ENCODE results near the gene SURF4. TPM values are rescaled to one million over a fixed set of nuclear protein-coding genes. Genes with fewer than 3 reads are reported as not detected.

SURF4 gene
- total RNA-seq = 188 and 198 TPM in 2 replicates

DNA sequence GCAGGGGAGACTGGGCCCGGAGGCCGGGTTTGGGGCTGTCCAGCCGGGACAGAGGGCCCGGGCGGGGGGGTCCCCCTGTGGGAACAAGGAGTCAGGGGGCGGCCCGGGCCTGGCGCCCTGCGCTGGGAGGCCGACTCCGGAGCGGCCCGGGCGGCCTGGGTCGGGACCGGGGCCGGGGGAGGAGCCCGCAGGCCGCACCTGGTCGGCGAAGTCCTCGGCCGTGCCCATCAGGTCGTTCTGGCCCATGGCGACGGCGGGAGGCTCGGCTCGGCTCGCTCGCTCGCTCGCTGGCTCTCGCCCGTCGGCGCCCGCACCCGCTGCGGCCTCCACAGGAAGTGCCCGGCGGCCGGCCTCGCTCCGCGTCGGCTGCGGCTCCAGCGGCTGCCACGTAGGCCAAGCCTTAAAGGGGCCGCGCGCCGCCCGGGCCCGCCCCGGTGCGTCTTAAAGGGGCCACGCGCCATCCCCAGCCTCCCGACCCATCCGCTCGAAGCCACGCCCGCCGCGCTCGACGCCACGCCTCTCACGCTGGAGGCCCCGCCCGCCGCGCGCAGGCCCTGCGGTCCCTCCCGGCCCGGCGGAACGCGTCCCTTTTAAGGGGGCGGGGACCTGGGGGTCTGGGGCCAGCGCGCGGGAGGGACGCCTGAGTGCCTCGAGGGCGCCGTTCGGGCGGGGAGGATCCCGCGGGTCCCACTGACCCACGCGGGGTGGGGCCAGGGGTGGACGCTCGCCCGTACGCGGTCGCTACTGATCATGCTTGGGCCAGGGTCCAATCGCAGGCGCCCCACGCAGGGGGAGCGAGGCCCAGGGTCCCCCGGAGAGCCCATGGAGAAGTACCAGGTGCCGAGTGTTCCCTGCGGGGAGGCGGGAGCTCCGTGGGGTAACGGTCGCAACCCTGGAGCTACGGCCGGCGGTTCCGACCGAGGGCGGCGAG lies at the start of gene SURF4, which contains the start of gene STKLD1:
Gene SURF4, minus strand, starts transcription at position 337 of the 931 bp plus-strand sequence. Its CDS starts 91 bp downstream, at position 246.
Gene STKLD1, plus strand, starts transcription at position 643 of the 931 bp plus-strand sequence. Its CDS starts 108 bp downstream, at position 751.
- Histone ChIP-seq H3K4me3 (ENCODE audit: low read depth, low read length) (peak within 1 kb of the TSS; percentile 80), H3K36me3 (ENCODE audit: control insufficient read depth, insufficient read depth, low read length) (no peaks in the 10 kb centered on the region), H3K27me3 (ENCODE audit: control insufficient read depth, insufficient read depth, low read length) (no peaks in the 10 kb centered on the region)
- TF ChIP-seq, protein P1, sequence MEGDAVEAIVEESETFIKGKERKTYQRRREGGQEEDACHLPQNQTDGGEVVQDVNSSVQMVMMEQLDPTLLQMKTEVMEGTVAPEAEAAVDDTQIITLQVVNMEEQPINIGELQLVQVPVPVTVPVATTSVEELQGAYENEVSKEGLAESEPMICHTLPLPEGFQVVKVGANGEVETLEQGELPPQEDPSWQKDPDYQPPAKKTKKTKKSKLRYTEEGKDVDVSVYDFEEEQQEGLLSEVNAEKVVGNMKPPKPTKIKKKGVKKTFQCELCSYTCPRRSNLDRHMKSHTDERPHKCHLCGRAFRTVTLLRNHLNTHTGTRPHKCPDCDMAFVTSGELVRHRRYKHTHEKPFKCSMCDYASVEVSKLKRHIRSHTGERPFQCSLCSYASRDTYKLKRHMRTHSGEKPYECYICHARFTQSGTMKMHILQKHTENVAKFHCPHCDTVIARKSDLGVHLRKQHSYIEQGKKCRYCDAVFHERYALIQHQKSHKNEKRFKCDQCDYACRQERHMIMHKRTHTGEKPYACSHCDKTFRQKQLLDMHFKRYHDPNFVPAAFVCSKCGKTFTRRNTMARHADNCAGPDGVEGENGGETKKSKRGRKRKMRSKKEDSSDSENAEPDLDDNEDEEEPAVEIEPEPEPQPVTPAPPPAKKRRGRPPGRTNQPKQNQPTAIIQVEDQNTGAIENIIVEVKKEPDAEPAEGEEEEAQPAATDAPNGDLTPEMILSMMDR (IDR thresholded peaks at IDR 0.05; ENCODE audit: insufficient read depth, low read length, poor library complexity, severe bottlenecking) = no peak
- DNase-seq (ENCODE audit: low read depth) = peak; percentile 80

DNA sequence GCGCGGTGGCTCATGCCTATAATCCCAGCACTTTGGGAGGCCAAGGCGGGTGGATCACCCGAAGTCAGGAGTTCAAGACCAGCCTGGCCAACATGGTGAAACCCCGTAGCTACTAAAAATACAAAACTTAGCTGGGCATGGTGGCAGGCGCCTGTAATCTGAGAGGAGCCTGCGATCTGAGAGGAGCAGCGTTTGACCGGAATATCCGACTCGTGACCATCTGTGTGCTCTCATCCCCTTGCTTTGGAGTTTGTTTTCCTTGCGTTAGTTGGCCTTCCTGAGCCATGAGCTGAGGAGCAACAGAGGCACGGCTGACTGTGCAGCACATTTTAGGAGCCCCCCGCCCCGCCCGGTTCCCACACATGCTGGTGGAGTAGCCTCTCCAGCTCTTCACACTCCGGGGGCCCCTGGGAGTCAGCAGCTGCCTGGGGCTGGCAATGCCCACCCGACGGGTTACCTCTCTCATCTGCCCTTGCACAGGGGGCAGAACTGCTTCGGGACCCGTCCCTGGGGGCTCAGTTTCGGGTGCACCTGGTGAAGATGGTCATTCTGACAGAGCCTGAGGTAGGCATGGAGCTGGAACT lies 49.3 kb upstream of the SURF4 start:
- H3K36me3 ChIP-seq (ENCODE audit: control insufficient read depth, insufficient read depth, low read length) = no peaks in the 10 kb centered on the region
- TF ChIP-seq, protein P1 (IDR thresholded peaks at IDR 0.05; ENCODE audit: insufficient read depth, low read length, poor library complexity, severe bottlenecking) = no peak
- H3K4me3 ChIP-seq (ENCODE audit: low read depth, low read length) = no peak overlapping the region
- no peak for DNase-seq (ENCODE audit: low read depth)
- peaks cover 30% of the 10 kb centered on the region for H3K27me3 ChIP-seq (ENCODE audit: control insufficient read depth, insufficient read depth, low read length)

DNA sequence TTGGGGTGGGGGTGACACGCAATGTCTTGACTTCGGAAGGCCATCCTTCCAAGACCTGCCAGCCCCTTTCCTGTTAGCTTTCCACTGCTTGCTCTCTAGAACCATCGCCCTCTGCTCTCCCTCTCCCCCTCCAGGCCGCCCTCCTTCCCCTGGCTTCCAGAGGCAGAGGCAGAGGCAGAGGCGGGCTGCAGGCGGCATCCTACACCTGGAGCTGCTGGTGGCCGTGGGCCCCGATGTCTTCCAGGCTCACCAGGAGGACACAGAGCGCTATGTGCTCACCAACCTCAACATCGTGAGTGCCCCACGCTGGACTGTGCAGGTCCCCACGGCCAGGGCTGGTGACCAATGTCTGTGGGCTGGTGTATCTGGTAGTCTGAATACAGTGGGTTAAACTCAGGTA lies 48.3 kb upstream of the SURF4 start:
- DNase-seq (ENCODE audit: low read depth) = no peak
- Histone ChIP-seq H3K4me3 (ENCODE audit: low read depth, low read length) (no peak overlapping the region), H3K36me3 (ENCODE audit: control insufficient read depth, insufficient read depth, low read length) (no peaks in the 10 kb centered on the region), H3K27me3 (ENCODE audit: control insufficient read depth, insufficient read depth, low read length) (peaks cover 25% of the 10 kb centered on the region)
- TF ChIP-seq, protein P1 (IDR thresholded peaks at IDR 0.05; ENCODE audit: insufficient read depth, low read length, poor library complexity, severe bottlenecking) = no peak

DNA sequence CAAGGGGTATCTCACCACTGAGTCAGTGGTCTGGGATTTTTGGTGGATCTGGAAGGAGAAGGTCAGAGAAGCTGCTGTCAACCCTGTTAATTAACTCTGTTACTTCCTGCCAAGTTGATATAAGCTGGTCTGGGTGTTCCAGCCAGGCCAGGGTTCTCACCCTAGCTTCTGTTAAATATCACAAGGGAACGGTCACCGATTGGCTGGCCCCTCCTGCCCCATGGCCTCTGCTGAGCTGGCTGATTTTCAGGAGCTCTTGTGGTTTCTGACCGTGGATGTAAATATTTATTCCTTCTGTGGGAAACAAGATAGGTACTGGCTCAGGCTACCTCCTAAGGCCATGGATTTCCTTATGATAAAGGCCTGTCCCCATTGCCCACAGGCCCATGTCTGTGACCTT lies 47.4 kb upstream of the SURF4 start:
- Histone ChIP-seq H3K36me3 (ENCODE audit: control insufficient read depth, insufficient read depth, low read length) (no peaks in the 10 kb centered on the region), H3K27me3 (ENCODE audit: control insufficient read depth, insufficient read depth, low read length) (peaks cover 23% of the 10 kb centered on the region), H3K4me3 (ENCODE audit: low read depth, low read length) (no peak overlapping the region)
- TF ChIP-seq, protein P1 (IDR thresholded peaks at IDR 0.05; ENCODE audit: insufficient read depth, low read length, poor library complexity, severe bottlenecking) = no peak
- DNase-seq (ENCODE audit: low read depth) = no peak

DNA sequence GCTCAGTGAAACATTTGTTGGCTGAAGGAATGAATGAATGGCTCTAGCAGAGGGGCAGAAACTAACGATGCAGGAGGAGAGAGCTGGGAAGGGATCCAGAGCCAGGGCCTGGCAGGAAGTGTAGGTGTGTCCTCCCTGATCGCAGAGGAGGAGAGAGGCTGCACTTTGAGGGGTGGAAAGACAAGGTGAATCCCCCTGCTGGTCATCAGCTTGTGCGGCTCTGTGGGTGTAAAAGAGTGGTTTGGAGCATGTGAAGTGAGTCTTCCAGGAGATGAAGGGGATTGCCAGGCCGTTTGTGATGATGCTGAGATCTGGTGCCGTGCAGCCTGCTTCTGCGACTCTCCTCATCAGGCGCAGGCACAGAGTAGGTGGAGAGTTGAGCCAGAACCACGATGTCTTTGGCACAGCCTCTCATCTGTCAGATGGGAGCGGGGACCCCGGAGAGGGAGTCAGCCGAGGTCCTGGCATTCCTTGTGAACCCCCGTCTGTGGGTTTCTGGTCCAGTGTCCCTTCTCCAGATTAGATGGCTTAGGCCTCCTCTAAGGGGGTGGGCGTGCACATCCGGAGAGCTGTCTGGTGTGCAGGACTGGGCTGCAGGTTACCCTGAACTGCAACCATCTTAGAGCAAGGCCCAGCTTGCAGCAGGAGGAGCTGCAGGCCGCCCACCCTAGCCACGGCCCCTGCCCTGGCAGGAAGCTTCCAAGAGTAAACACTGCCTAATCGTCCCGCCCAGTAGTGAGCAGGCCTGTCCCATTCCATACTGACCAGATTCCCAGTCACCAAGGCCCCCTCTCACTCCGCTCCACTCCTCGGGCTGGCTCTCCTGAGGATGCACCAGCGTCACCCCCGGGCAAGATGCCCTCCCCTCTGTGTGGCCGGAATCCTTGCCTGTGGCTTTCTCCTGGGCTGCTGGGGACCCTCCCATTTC lies 46.0 kb upstream of the SURF4 start, which contains the start of gene ADAMTS13:
Gene ADAMTS13, plus strand, starts transcription at position 753 of the 928 bp plus-strand sequence. Its CDS starts 77 bp downstream, at position 830.
- DNase-seq (ENCODE audit: low read depth) = no peak
- H3K4me3 ChIP-seq (ENCODE audit: low read depth, low read length) = no peak within 1 kb of the TSS
- H3K27me3 ChIP-seq (ENCODE audit: control insufficient read depth, insufficient read depth, low read length) = peaks cover 15% of the 10 kb centered on the region
- no peaks in the 10 kb centered on the region for H3K36me3 ChIP-seq (ENCODE audit: control insufficient read depth, insufficient read depth, low read length)
- TF ChIP-seq, protein P1 (IDR thresholded peaks at IDR 0.05; ENCODE audit: insufficient read depth, low read length, poor library complexity, severe bottlenecking) = peak; percentile 11
